NCI-H1417 treated with DMSO at 0.1 percent for 48 hours (cell line): ENCODE results near the gene PRSS56.

Source experiments
- DNase-seq: peaks from one replicate; lab custom pipeline; 2025; lab: John Stamatoyannopoulos, UW

The PRSS56 gene

GRCh38 chr2:232519581-232520438, at the start of gene PRSS56:
TSS of gene PRSS56 (plus strand) at chr2:232520388. CDS start at chr2:232520599, 211 bp downstream.
- no peak for DNase-seq

GRCh38 chr2:232473467-232473890, 46.7 kb upstream of the PRSS56 start:
- no peak for DNase-seq

- DNase-seq, result no peak
Measured at GRCh38 chr2:232476045-232476444, 44.1 kb upstream of the PRSS56 start.

- no peak for DNase-seq
Measured at GRCh38 chr2:232476791-232477190, 43.4 kb upstream of the PRSS56 start.

GRCh38 chr2:232477751-232478510, 42.3 kb upstream of the PRSS56 start:
- no peak for DNase-seq

DNA sequence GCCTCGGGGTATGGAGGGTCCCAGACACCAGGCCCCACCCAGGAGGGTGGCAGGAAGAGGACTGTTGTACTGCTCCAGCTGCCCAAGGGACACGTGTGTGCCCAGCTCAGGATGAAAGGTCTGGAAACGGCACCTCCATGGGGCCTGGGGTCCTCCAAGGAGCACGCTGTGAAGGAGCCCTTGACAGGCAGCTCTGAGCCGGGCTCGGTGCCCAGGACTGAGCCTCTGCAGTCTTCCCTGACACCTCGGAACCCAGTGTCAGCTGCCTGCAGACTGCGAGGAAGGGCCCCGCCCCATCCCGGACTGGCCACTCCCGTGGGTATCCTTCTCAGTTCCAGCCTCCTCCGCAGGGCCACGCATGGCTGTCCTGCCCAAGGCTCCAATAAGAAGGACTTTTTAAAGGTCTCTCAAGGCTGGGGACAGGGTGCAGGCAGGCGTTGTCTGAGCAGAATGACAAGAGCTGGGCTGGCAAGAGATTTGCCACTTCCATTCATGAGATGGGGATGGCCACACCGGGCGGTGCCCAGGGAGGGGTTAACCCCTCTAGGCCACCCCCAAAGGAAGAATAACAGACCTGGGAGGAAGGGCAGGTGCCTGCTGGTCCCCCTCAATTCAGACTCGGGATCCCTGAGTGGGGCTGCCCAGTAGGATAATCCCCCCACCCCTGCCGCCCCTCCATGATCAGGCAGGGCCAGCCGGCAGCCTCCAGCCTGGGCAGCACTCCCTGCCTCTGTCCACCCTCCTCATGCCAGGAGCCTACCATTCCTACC, 41.4 kb upstream of the PRSS56 start:
- no peak for DNase-seq

DNA sequence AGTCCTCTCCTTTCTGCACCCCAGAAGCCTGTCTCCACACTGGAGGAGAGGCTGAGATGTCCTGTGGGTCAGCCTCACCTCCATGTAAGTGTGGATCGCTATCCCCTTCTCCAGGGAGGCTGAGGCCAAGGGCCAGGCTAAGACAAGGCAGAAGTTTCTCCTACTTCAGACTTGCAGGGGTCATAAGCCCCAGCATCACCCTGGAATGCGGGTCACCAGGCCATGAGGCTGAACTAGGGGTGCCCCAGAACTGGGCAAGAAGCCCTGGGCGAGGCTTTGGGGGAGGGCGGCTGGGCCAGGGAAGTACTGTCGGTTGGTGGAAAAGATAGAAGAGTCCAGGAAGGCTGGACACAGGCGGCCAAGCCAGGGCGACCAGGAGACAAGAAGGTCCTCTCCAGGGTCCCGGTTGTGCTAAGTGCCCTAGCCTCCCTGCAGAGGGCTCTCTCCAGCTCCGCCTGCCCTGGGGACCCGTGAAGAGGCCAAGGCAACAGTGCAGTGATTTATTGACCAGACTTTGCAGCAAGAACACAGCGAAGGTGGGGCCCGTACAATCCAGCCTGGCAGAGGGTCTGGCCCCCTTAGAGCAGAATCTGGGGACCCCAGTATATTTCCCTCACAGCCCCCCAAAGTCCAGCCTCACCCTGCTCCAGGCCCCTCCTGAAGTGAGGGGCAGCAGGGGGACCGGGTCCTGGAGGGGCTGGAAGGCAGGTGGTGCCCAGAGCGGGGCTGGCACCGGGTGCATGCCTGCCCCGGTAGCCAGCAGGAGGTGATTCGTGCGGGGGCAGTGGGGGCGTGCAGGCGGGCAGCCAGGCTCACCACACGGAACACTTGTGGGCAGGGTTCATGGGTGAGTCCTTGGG, 40.6 kb upstream of the PRSS56 start:
- DNase-seq, result no peak

DNA sequence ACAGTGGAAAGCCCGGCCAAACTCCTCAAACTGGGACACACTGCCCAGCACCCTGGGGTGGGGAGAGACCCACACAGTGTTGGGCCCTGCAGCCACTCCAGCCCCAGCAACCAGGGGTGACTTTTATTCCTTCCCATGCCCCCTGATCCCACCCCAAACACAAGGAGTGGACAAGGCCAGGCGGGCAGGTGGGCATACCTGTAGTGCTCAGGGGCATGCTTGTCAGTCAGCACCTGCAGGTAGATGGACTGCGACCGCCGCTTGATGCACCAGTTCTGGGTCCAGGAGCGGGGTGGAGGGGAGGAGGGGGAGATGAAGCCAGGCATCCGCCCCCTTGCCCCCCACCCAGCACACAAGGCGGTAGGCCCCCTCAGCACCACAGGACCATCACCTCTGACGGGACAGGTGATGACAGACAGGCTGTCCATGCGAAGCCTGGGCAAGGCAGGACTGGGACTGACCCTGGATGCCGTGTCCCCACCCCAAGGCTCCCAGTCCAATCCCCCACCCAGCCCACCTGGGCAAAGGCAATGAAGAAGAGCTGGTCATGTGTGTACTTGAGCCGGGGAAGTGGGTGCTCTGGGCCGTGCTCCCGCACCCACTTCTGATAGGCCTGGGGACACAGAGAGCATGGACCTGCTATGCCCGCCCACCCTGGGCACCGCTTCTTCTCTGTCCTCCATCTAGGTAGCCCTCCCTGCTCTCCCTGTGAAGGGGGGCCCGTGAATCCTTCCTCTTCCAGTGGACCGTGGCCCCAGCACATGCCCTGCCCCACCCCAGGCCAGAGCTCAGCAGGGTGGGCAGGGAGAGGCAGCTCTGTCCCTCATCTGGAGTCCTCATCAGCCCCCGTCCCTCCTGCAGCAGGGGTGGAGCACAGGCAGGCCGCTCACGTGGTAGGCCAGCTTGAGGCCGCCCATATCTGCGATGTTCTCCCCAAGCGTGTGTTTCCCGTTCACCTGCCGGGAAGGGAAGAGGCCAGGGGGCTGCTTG, 39.7 kb upstream of the PRSS56 start:
- DNase-seq, result no peak

- DNase-seq, result no peak
Measured at GRCh38 chr2:232481322-232482140, 38.7 kb upstream of the PRSS56 start.

DNA sequence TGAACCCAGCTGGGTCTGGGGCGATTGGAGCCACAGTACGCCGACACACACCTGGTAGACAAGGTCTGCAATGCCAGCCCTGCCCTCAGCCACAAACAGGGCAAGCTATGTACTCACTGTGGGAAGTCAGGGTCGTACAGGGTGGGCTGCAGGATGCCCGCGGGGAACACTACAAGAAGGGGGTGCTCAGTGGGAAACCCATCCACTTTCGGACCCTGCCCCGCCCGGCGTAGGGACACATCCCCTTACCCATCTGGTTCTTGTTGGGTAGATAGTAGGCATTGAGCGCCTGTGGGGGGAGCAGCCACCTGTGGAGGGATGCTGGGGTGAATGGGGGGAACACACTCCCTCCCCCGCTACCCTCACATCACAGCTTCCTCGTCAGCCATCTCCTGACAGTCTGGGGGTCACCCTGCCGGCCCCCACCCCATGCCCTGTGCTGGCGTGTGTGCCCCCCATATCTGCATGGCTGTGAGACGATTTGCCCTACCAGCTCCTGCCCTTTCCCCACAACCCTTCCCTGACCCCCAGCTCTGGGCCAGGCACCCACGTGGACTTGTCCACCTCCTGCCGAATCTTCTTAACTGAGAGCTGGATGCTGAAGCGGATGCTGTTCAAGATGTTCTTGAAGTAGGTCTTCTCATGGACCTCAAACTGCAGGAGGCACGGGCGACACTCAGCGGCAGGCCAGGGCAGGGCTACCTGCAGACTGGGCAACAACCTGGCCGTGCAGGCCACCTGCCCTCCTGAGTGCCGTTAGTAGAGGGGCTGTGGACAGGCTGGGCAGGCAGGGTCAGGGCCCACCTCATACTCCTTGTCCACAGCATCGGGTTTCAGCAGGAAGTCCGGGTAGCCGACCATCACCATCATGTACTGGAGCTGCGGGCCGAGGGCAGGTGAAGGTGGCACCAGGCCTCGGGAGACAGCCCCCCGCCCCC, 37.6 kb upstream of the PRSS56 start:
- no peak for DNase-seq

DNA sequence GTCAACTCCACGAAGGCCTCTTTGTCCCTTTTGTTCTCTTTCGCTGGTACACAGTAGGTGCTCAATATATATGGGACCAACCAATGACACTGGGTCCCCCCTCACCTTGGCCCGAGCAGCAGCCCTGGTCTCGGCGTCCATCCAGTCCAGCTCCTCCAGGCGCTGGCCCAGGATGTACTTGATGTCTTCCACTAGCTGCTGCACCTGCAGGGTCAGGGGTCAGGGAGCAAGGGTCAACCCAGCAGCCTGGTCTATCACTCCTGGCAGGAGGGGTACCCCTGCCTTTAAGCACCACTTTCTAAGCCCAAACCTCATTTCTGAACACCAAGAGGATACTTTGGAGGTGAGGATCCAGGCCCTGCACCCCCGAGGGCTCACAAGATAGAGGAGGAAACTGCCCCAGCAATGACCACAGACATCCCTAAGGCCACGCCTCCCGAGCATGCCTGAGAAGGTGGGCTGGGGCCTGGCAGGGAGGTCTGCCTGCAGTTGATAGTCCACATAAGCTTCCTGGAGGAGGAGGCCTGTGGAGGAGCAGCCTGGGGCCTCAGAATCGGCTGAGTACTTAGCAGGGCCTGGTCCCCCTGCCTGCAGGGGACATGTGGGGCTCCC, 36.8 kb upstream of the PRSS56 start:
- no peak for DNase-seq

- DNase-seq, result no peak
Measured at GRCh38 chr2:232483923-232484627, 36.1 kb upstream of the PRSS56 start.

DNA sequence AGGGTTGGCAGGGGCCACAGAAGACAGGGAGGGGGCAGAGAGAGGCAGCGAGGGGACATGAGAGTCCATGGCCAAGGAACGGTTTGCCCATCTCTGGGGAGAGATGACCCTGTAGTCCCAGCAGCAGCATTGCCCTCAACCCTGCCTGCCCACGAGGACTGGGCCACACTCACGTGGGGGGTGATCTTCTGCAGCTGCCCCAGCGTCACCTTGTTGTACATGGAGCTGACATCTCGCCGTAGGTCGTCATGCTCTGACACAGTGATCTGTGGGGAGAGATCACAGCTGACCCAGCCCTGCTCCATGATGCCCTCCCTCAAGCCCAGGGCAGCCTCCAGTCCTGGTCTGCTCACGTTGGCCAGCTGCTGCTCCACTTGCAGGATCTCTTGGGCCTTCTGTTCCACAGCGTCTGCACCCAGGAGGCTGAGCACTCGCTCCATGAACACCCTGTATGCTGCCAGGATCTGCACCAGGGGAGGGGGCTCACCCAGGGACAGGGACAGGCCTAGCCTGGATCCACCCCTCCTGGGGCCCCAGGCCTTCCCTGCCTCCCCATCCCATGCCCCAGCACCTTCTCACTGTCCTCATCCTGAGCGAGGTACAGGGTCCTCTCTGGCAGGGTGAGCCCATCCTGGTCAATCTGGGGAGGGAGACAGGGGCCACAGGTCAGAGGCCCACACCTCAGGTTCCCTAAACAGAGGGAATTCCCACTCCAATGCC, 35.4 kb upstream of the PRSS56 start:
- DNase-seq, result no peak

- DNase-seq, result no peak
Measured at GRCh38 chr2:232485348-232485756, 34.8 kb upstream of the PRSS56 start.

GRCh38 chr2:232485757-232486557, 34.2 kb upstream of the PRSS56 start:
- DNase-seq, result no peak
